GM23338 (cell line): ENCODE results near the gene CDH23. TPM values are rescaled to one million over a fixed set of nuclear protein-coding genes. Genes with fewer than 3 reads are reported as not detected.

Experiments used
- ATAC-seq: fragments of 200-7000 bp; cut with Tn5 transposase; 3 replicates; pipeline ENCODE4 v1.9.1; 2020
- DNase-seq: peaks from one replicate; pipeline ENCODE4 v3.0.0-alpha.2; 2015; ENCODE audit warnings: low spot score
- H2AFZ ChIP-seq: fragments of 200-600 bp; sonication (generic); 2 replicates; pipeline ENCODE4 v1.8.0; 2016; ENCODE audit warnings: antibody characterized with exemption, mild to moderate bottlenecking, moderate library complexity
- H3F3A ChIP-seq: fragments of 200-600 bp; sonication (generic); replicated peaks from 2 replicates; pipeline ENCODE4 v1.8.0; 2017; ENCODE audit warnings: antibody characterized with exemption, mixed run types, low read depth
- H3K27ac ChIP-seq: fragments of 200-600 bp; sonication (generic); 2 replicates; pipeline ENCODE4 v1.6.1; 2016; ENCODE audit warnings: low read depth
- H3K27me3 ChIP-seq: fragments of 200-600 bp; sonication (generic); 2 replicates; pipeline ENCODE4 v1.8.0; 2016; ENCODE audit warnings: mild to moderate bottlenecking, mixed run types, moderate library complexity; ENCODE audit not compliant: insufficient read depth
- H3K36me3 ChIP-seq: fragments of 200-600 bp; sonication (generic); 2 replicates; pipeline ENCODE4 v1.8.0; 2016; ENCODE audit warnings: mild to moderate bottlenecking; ENCODE audit not compliant: insufficient read depth
- H3K4me1 ChIP-seq: fragments of 200-600 bp; sonication (generic); 2 replicates; pipeline ENCODE4 v1.8.0; 2016; ENCODE audit warnings: mild to moderate bottlenecking, moderate library complexity; ENCODE audit not compliant: insufficient read depth
- H3K4me2 ChIP-seq: fragments of 200-600 bp; sonication (generic); 2 replicates; pipeline ENCODE4 v1.7.1; 2017; ENCODE audit warnings: mixed run types
- H3K4me3 ChIP-seq: fragments of 200-600 bp; sonication (generic); 2 replicates; pipeline ENCODE4 v1.6.1; 2016; ENCODE audit warnings: mixed run types
- H3K79me2 ChIP-seq: fragments of 200-600 bp; sonication (generic); replicated peaks from 2 replicates; pipeline ENCODE4 v1.8.0; 2017; ENCODE audit warnings: mild to moderate bottlenecking; ENCODE audit not compliant: insufficient read depth
- H3K9me2 ChIP-seq: fragments of 200-600 bp; sonication (generic); 2 replicates; pipeline ENCODE4 v1.8.0; 2017; ENCODE audit not compliant: insufficient read depth
- H4K20me1 ChIP-seq: fragments of 200-600 bp; sonication (generic); replicated peaks from 2 replicates; pipeline ENCODE4 v1.8.0; 2017; ENCODE audit warnings: mild to moderate bottlenecking; ENCODE audit not compliant: insufficient read depth
- H3K27ac Mint-ChIP-seq: 2 replicates; pipeline ENCODE4 v1.8.0; 2020; ENCODE audit warnings: inconsistent platforms, mild to moderate bottlenecking, moderate library complexity, mixed read lengths
- H3K27me3 Mint-ChIP-seq: 3 replicates; pipeline ENCODE4 v1.8.0; 2022; ENCODE audit warnings: low read depth, mild to moderate bottlenecking, moderate library complexity, mixed read lengths, inconsistent platforms; ENCODE audit not compliant: insufficient read depth, poor library complexity
- H3K36me3 Mint-ChIP-seq: 3 replicates; pipeline ENCODE4 v1.8.0; 2021; ENCODE audit warnings: low read depth, mild to moderate bottlenecking, inconsistent platforms, moderate library complexity, mixed read lengths
- H3K4me1 Mint-ChIP-seq: 3 replicates; pipeline ENCODE4 v1.8.0; 2020; ENCODE audit warnings: mild to moderate bottlenecking, inconsistent platforms, mixed read lengths
- H3K4me3 Mint-ChIP-seq: 3 replicates; pipeline ENCODE4 v1.8.0; 2021; ENCODE audit warnings: moderate library complexity, mild to moderate bottlenecking, inconsistent platforms, mixed read lengths
- H3K9me3 Mint-ChIP-seq: 3 replicates; pipeline ENCODE4 v1.8.0; 2020; ENCODE audit warnings: moderate library complexity, mild to moderate bottlenecking, inconsistent platforms, mixed read lengths
- CREB1 ChIP-seq: fragments of 250-450 bp; sonication (Bioruptor Pico); IDR thresholded peaks from 2 replicates; pipeline ENCODE4 v1.5.0; 2020; ENCODE audit warnings: low read depth, mild to moderate bottlenecking, moderate library complexity
- ETS1 ChIP-seq: IDR thresholded peaks from 2 replicates; pipeline ENCODE4 v1.6.1; 2016; ENCODE audit warnings: antibody characterized with exemption
- EZH2 ChIP-seq: fragments of 200-600 bp; sonication (generic); IDR thresholded peaks from one replicate; pipeline ENCODE4 v1.8.0; 2017; ENCODE audit warnings: antibody characterized with exemption, mild to moderate bottlenecking, low read depth; ENCODE audit not compliant: unreplicated experiment
- EZH2phosphoT487 ChIP-seq: fragments of 200-600 bp; sonication (generic); IDR thresholded peaks from one replicate; pipeline ENCODE4 v1.8.1; 2018; ENCODE audit warnings: antibody characterized with exemption; ENCODE audit not compliant: unreplicated experiment
- JUNB ChIP-seq: IDR thresholded peaks from one replicate; pipeline ENCODE4 v1.6.1; 2016; ENCODE audit warnings: antibody characterized with exemption; ENCODE audit not compliant: unreplicated experiment
- REST ChIP-seq: IDR thresholded peaks from one replicate; pipeline ENCODE4 v1.6.1; 2018; ENCODE audit warnings: antibody characterized with exemption; ENCODE audit not compliant: unreplicated experiment
- STAT1 ChIP-seq: IDR thresholded peaks from one replicate; pipeline ENCODE4 v1.6.1; 2016; ENCODE audit warnings: antibody characterized with exemption; ENCODE audit not compliant: unreplicated experiment
- ZNF331 ChIP-seq: fragments of 250-450 bp; sonication (Bioruptor Pico); IDR thresholded peaks from 2 replicates; pipeline ENCODE4 v1.5.0; 2020; ENCODE audit warnings: low read depth, mild to moderate bottlenecking, moderate library complexity
- polyA plus RNA-seq: library from polyadenylated mRNA; unstranded; fragments of >200 nt; fragmentation: Nextera tagmentation; extraction: Ambion mirVana; gene quantifications from 2 replicates; pipeline ENCODE4 v1.2.1, GENCODE V29; 2016
- total RNA-seq: library from RNA; depleted of rRNA; stranded (reverse); fragments of >200 nt; shearing (Covaris generic); gene quantifications from 2 replicates; pipeline ENCODE4 v1.2.3, GENCODE V29; 2014
- TF ChIP-seq, protein P1 (sequence below), 2 experiments: fragments of 200-600 bp in 1 of 2; sonication (generic) in 1 of 2; conservative IDR thresholded peaks; 2 replicates each; pipeline versions ENCODE4 v1.5.1 to v1.6.1; 2016 to 2017; ENCODE audit warnings: antibody characterized with exemption in 2 of 2, low read depth in 2 of 2, mild to moderate bottlenecking in 2 of 2, moderate library complexity in 1 of 2
- TF ChIP-seq, protein P2 (sequence below): fragments of 250-450 bp; sonication (Bioruptor Pico); IDR thresholded peaks from 2 replicates; pipeline ENCODE4 v1.5.0; 2020; ENCODE audit warnings: mild to moderate bottlenecking, moderate library complexity

Gene CDH23
- total and polyA plus RNA-seq, 2 experiments from 2014 or later = 0.95 to 4.3 TPM

DNA sequence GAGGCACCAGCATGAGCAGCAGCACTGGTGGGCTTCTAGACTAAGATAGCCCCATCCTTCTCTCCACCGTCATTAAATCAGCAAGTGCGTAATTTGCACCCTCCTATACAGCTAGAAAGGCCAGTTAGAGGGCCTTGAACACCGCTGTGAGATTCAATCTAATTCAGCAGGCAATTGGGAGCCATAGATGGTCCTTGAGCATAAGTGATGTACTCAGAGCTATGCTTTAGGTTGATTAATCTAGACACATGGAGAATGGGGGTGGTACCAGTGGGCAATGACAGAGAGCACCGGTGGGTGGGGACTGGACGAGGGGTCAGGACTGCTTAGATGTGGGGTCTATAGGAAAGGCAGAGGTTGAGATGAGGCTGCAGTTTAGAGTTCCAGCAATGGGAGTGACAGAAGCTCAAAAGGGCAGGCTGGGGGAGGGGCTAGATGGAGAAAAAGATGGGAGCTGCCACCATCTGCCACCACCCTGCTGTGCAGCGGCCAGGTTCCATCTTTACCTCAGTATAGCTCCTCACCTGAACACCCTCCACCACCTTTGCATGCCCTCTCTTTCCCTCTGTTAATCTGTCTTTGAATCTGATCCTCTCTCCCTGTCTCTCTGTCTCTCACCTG lies 235.6 kb downstream of the CDH23 start:
- Mint-ChIP-seq H3K9me3 (no peaks in the 10 kb centered on the region; the same call in 2 of the 3 replicates), H3K4me3 (no peak overlapping the region), H3K27ac (no peak overlapping the region), H3K4me1 (peaks cover 72% of the 10 kb centered on the region), H3K27me3 (peaks cover 54% of the 10 kb centered on the region), H3K36me3 (no peaks in the 10 kb centered on the region)
- H3K79me2 ChIP-seq = no peaks in the 10 kb centered on the region
- H3K27me3 ChIP-seq = peaks cover 32% of the 10 kb centered on the region
- ATAC-seq (no peak), DNase-seq (no peak)
- H3K4me1 ChIP-seq = peaks cover 48% of the 10 kb centered on the region
- H3K9me2 ChIP-seq = no peaks in the 10 kb centered on the region
- no peak overlapping the region for H3K4me3 ChIP-seq
- peak overlapping the region; percentile 53 for H3K4me2 ChIP-seq
- H3K36me3 ChIP-seq = no peaks in the 10 kb centered on the region
- no peak overlapping the region for H2AFZ ChIP-seq
- H3F3A ChIP-seq = no peaks in the 10 kb centered on the region
- TF ChIP-seq ETS1 = no peak
- TF ChIP-seq JUNB = no peak
- TF ChIP-seq REST = no peak
- TF ChIP-seq STAT1 = no peak
- no peak for TF ChIP-seq EZH2phosphoT487
- TF ChIP-seq ZNF331 (CRISPR knock-in tag) = no peak
- TF ChIP-seq, protein P1, sequence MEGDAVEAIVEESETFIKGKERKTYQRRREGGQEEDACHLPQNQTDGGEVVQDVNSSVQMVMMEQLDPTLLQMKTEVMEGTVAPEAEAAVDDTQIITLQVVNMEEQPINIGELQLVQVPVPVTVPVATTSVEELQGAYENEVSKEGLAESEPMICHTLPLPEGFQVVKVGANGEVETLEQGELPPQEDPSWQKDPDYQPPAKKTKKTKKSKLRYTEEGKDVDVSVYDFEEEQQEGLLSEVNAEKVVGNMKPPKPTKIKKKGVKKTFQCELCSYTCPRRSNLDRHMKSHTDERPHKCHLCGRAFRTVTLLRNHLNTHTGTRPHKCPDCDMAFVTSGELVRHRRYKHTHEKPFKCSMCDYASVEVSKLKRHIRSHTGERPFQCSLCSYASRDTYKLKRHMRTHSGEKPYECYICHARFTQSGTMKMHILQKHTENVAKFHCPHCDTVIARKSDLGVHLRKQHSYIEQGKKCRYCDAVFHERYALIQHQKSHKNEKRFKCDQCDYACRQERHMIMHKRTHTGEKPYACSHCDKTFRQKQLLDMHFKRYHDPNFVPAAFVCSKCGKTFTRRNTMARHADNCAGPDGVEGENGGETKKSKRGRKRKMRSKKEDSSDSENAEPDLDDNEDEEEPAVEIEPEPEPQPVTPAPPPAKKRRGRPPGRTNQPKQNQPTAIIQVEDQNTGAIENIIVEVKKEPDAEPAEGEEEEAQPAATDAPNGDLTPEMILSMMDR (conservative IDR thresholded peaks at IDR 0.05; ENCODE audit: low read depth in 2 of 2) = no peak
- no peak for TF ChIP-seq EZH2
- no peak for TF ChIP-seq CREB1
- TF ChIP-seq, protein P2, sequence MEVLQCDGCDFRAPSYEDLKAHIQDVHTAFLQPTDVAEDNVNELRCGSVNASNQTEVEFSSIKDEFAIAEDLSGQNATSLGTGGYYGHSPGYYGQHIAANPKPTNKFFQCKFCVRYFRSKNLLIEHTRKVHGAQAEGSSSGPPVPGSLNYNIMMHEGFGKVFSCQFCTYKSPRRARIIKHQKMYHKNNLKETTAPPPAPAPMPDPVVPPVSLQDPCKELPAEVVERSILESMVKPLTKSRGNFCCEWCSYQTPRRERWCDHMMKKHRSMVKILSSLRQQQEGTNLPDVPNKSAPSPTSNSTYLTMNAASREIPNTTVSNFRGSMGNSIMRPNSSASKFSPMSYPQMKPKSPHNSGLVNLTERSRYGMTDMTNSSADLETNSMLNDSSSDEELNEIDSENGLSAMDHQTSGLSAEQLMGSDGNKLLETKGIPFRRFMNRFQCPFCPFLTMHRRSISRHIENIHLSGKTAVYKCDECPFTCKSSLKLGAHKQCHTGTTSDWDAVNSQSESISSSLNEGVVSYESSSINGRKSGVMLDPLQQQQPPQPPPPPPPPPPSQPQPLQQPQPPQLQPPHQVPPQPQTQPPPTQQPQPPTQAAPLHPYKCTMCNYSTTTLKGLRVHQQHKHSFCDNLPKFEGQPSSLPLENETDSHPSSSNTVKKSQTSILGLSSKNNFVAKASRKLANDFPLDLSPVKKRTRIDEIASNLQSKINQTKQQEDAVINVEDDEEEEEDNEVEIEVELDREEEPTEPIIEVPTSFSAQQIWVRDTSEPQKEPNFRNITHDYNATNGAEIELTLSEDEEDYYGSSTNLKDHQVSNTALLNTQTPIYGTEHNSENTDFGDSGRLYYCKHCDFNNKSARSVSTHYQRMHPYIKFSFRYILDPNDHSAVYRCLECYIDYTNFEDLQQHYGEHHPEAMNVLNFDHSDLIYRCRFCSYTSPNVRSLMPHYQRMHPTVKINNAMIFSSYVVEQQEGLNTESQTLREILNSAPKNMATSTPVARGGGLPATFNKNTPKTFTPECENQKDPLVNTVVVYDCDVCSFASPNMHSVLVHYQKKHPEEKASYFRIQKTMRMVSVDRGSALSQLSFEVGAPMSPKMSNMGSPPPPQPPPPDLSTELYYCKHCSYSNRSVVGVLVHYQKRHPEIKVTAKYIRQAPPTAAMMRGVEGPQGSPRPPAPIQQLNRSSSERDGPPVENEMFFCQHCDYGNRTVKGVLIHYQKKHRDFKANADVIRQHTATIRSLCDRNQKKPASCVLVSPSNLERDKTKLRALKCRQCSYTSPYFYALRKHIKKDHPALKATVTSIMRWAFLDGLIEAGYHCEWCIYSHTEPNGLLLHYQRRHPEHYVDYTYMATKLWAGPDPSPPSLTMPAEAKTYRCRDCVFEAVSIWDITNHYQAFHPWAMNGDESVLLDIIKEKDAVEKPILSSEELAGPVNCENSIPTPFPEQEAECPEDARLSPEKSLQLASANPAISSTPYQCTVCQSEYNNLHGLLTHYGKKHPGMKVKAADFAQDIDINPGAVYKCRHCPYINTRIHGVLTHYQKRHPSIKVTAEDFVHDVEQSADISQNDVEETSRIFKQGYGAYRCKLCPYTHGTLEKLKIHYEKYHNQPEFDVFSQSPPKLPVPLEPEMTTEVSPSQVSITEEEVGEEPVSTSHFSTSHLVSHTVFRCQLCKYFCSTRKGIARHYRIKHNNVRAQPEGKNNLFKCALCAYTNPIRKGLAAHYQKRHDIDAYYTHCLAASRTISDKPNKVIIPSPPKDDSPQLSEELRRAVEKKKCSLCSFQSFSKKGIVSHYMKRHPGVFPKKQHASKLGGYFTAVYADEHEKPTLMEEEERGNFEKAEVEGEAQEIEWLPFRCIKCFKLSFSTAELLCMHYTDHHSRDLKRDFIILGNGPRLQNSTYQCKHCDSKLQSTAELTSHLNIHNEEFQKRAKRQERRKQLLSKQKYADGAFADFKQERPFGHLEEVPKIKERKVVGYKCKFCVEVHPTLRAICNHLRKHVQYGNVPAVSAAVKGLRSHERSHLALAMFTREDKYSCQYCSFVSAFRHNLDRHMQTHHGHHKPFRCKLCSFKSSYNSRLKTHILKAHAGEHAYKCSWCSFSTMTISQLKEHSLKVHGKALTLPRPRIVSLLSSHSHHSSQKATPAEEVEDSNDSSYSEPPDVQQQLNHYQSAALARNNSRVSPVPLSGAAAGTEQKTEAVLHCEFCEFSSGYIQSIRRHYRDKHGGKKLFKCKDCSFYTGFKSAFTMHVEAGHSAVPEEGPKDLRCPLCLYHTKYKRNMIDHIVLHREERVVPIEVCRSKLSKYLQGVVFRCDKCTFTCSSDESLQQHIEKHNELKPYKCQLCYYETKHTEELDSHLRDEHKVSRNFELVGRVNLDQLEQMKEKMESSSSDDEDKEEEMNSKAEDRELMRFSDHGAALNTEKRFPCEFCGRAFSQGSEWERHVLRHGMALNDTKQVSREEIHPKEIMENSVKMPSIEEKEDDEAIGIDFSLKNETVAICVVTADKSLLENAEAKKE (CRISPR knock-in tag) = no peak
- H3K27ac ChIP-seq = no peak overlapping the region
- no peaks in the 10 kb centered on the region for H4K20me1 ChIP-seq
